HG03442 (cell line): Measurements from ENCODE around the gene MYH7B.

Experiments
- ATAC-seq: cut with Tn5 transposase; IDR thresholded peaks from one replicate; pipeline ENCODE4 v1.9.1; 2021; ENCODE audit warnings: mild to moderate bottlenecking, moderate library complexity; ENCODE audit not compliant: unreplicated experiment

The MYH7B gene

GRCh38 chr20:34943808-34944567 is 11.7 kb upstream of the MYH7B start:
- ATAC-seq: no peak

GRCh38 chr20:34945315-34946077 is 10.2 kb upstream of the MYH7B start:
- ATAC-seq: no peak

DNA sequence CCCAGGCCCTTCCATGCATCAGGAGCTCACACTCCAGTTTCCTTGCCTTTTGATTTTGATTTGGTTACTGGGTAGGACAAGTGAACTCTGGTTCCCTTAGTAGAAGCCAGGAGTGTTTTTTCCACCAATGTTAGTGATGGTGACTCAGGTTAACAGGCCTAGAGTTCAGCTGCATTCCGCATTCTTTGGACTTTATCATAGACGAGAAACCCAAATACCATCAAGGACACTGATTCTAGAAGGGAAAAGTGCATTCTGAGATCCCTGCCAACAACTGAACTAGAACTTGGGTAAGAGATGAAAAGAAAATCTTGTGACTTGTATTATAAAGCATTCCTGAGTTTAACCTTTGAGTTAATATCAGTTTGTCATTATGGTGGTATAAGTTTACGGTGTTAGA is 9.0 kb upstream of the MYH7B start:
- ATAC-seq: no peak

GRCh38 chr20:34947336-34947735 is 8.3 kb upstream of the MYH7B start:
- no peak for ATAC-seq

- ATAC-seq: no peak
Measured at GRCh38 chr20:34948030-34948429, 7.6 kb upstream of the MYH7B start.

DNA sequence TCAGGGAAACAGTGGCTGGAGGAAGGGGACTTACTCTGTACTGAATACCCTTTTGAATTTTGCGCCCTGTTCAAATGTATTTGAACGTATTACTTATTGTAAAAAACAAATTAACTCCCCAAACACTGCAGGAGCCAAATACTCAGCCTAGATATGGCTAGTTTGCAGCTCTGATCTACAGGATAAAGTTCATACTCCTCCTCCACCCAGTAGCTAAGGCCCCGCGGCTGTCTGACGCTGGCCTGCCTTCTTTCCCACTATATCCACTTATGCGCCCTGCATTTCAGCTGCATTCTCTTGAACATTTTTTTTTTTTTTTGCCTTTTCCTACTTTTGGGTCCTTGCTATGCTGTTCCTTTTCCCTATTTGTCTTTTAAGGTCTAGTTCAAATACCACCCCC is 6.5 kb upstream of the MYH7B start:
- no peak for ATAC-seq

DNA sequence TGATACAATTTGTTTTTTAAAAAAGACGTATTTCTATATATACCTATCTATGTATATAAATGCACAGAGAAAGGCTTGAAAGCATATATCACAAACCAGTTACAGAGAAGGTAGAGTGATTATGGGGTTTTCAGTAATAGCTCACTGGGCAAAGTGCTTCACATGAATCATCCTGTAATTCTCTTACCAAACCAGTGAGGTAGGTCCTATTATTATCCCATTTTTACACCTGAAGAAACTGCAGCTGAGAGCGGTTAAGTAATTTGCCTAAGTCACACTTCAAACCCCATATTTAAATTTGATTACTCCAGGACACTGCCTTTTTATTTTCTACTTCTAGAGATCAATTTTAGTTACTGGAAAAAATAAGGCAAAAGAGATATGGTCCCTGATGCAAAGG is 4.4 kb upstream of the MYH7B start:
- no peak for ATAC-seq

DNA sequence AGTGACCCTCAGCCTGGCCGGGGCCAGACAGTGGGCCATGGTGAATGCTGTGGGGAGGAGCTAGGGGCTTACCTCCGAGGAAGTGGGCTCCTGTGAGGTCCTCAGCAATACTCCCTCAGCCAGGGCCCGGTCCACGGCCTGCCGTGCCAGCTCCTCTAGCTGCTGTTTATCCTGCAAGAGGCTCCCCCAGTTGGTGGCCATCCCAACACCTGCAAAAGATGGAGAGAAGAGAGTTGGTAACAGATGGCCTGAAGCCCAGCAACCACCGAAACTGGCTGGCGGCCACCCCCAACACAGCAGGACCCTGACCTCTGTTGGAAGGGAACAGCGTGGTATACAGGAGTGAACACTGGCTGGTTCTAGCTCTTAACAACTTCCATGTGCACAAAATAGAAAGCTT is 4.0 kb upstream of the MYH7B start:
- no peak for ATAC-seq

- ATAC-seq: no peak
Measured at GRCh38 chr20:34952671-34953070, 3.0 kb upstream of the MYH7B start.

GRCh38 chr20:34953960-34954359 is 1.7 kb upstream of the MYH7B start:
- no peak for ATAC-seq

- no peak for ATAC-seq
Measured at GRCh38 chr20:34954904-34955230, 801 bp upstream of the MYH7B start.

DNA sequence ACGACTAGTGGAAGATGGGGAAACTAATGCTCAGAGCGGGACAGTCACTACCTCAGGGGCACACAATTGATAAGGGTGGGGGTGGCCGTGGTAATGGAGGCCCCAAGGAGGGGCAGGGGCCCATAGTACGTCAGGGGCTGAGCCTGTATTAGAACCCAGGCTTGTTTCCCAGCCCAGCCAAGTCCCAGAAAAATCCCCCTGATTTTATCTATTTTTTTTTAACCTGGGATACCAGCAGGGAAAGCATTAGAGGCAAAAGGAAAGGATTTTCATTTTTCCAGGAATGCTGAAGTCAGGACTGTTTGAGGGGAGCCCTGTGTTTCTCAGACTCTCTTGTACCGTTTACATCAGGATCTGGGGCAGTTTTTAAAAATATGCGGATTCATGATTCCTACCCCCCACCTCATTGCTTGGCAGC is 382 bp downstream of the MYH7B start:
- ATAC-seq: no peak

DNA sequence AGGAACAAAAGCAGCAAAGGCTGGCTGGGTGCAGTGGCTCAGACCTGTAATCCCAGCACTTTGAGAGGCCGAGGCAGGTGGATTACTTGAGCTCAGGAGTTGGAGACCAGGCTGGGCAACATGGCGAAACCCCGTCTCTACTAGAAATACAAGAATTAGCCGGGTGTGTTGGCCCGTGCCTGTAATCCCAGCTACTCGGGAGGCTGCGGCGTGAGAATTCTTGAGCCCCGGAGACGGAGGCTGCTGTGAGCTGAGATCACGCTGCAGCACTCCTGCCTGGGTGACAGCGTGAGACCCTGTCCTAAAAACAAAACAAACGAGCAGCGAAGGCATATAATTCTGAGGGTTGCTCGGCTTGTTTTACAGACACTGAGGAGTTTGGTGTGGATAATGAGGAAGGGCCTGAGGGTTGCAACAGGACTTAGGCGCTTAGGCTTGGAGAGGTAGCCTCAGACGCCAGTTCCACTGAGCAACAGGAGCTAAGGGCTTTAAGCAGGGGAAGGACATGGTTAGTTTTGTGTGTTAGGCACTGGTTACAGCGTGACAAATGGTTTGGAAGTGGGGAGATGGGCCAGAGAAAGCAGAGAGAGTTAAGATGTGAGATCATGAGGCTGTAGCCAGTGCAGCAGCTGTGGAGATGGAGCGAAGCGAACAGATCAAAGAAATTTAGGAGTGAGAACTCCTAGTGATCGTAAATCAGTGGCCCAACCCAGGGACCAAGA is 1.2 kb downstream of the MYH7B start:
- ATAC-seq: no peak

- no peak for ATAC-seq
Measured at GRCh38 chr20:34964486-34964885, 8.8 kb downstream of the MYH7B start.

GRCh38 chr20:34965051-34965450 is 9.4 kb downstream of the MYH7B start:
- ATAC-seq: no peak

GRCh38 chr20:34967421-34967820 is 11.8 kb downstream of the MYH7B start:
- no peak for ATAC-seq

DNA sequence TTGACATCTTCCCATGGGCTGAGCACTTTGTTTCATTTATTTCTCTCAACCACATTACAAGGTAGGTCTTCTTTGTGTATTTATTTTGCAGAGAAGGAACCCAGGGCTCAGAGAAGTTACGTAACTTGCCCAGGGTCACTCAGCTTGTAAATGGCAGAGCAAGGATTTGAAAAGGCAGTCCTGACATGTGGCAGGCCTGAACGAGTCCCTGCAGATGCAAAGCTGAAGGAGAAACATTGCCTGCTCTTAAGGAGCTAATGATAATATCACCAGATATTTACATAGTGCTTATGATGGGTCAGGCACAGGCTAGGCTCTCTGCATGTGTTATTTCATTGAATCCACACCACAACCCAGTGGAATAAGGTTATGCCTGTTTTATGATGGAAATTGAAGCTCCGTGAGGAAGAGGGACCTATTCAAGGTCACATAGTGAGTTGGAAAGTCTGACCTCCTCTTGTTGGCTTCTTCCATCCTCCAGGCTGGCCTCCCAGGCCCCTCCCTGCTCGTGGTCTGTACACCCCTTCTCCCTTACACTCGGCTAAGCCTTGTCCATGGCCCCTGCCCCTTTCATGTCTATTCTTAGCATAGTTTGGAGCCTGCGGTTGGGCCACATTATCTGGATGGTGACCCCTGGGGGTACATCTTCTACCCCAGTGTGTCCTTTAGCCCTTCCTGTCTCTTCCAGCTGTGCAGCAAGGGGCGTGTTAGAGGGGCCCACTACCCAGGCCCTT is 12.5 kb downstream of the MYH7B start:
- no peak for ATAC-seq

GRCh38 chr20:34970193-34970840 is 14.6 kb downstream of the MYH7B start:
- ATAC-seq: no peak

- no peak for ATAC-seq
Measured at GRCh38 chr20:34970846-34971560, 15.3 kb downstream of the MYH7B start.

GRCh38 chr20:34971561-34972235 is 16.0 kb downstream of the MYH7B start:
- no peak for ATAC-seq
